Effector memory CD8-positive, alpha-beta T cell (primary cell): ENCODE results near the gene CALML5.

Source experiments
- ATAC-seq: fragments of 150-1000 bp; cut with Tn5 transposase; replicated peaks from 2 replicates; pipeline ENCODE4 v1.10.0; 2021; ENCODE audit warnings: mild to moderate bottlenecking, moderate library complexity
- DNase-seq, 3 experiments: peaks; one replicate each; pipeline ENCODE4 v3.0.0; 2021
- H3K27ac Mint-ChIP-seq, 2 donors: one replicate each; pipeline ENCODE4 v1.8.0; 2022; ENCODE audit warnings: mild to moderate bottlenecking in 2 of 2, mixed read lengths in 2 of 2, moderate library complexity in 2 of 2
- H3K27me3 Mint-ChIP-seq, 2 donors: one replicate each; pipeline ENCODE4 v1.8.0; 2022; ENCODE audit warnings: mixed read lengths in 2 of 2
- H3K36me3 Mint-ChIP-seq: one replicate; pipeline ENCODE4 v1.8.0; 2022; ENCODE audit warnings: mild to moderate bottlenecking, moderate library complexity, mixed read lengths; ENCODE audit not compliant: insufficient read depth
- H3K4me1 Mint-ChIP-seq, 2 donors: one replicate each; pipeline ENCODE4 v1.8.0; 2022; ENCODE audit warnings: low read depth in 2 of 2, mixed read lengths in 2 of 2
- H3K4me3 Mint-ChIP-seq, 2 donors: one replicate each; pipeline ENCODE4 v1.8.0; 2022; ENCODE audit warnings: mild to moderate bottlenecking in 2 of 2, mixed read lengths in 2 of 2, moderate library complexity in 2 of 2
- H3K9me3 Mint-ChIP-seq, 2 donors: one replicate each; pipeline ENCODE4 v1.8.0; 2022; ENCODE audit warnings: mixed read lengths in 2 of 2

CALML5 gene

GRCh38 chr10:5506751-5507648 lies 7.6 kb upstream of the CALML5 start:
- no peak overlapping the region for H3K27ac Mint-ChIP-seq
- DNase-seq (no peak), ATAC-seq (no peak)
- H3K9me3 Mint-ChIP-seq = no peaks in the 10 kb centered on the region
- H3K4me1 Mint-ChIP-seq = no peaks in the 10 kb centered on the region
- peaks cover 41 to 85% of the 10 kb centered on the region in 2 donors for H3K27me3 Mint-ChIP-seq
- H3K4me3 Mint-ChIP-seq = no peak overlapping the region
- peaks cover 3% of the 10 kb centered on the region for H3K36me3 Mint-ChIP-seq

GRCh38 chr10:5506246-5506645 lies 6.9 kb upstream of the CALML5 start:
- no peak for DNase-seq
- H3K9me3 Mint-ChIP-seq = no peaks in the 10 kb centered on the region
- H3K4me3 Mint-ChIP-seq = no peak overlapping the region
- H3K27me3 Mint-ChIP-seq = peaks cover 39 to 77% of the 10 kb centered on the region in 2 donors
- H3K36me3 Mint-ChIP-seq = peaks cover 3% of the 10 kb centered on the region
- H3K4me1 Mint-ChIP-seq = no peaks in the 10 kb centered on the region
- no peak overlapping the region for H3K27ac Mint-ChIP-seq
- no peak for ATAC-seq

- no peaks in the 10 kb centered on the region for H3K4me1 Mint-ChIP-seq
- no peak overlapping the region for H3K27ac Mint-ChIP-seq
- DNase-seq = no peak
- H3K27me3 Mint-ChIP-seq = peaks cover 36 to 76% of the 10 kb centered on the region in 2 donors
- no peak for ATAC-seq
- H3K4me3 Mint-ChIP-seq = no peak overlapping the region
- H3K36me3 Mint-ChIP-seq = peaks cover 3% of the 10 kb centered on the region
- no peaks in the 10 kb centered on the region for H3K9me3 Mint-ChIP-seq
These were observed 5.0 kb upstream of the CALML5 start for GRCh38 chr10:5504146-5505072.

GRCh38 chr10:5503477-5503835 lies 4.1 kb upstream of the CALML5 start:
- H3K9me3 Mint-ChIP-seq = no peaks in the 10 kb centered on the region
- no peak overlapping the region for H3K27ac Mint-ChIP-seq
- no peak for DNase-seq
- no peak overlapping the region for H3K4me3 Mint-ChIP-seq
- no peak for ATAC-seq
- H3K36me3 Mint-ChIP-seq = no peaks in the 10 kb centered on the region
- H3K4me1 Mint-ChIP-seq = no peaks in the 10 kb centered on the region
- H3K27me3 Mint-ChIP-seq = peaks cover 36 to 67% of the 10 kb centered on the region in 2 donors

GRCh38 chr10:5502571-5503476 lies 3.5 kb upstream of the CALML5 start:
- Mint-ChIP-seq H3K4me1 (no peaks in the 10 kb centered on the region), H3K27me3 (peaks cover 36 to 60% of the 10 kb centered on the region in 2 donors), H3K4me3 (no peak overlapping the region), H3K36me3 (no peaks in the 10 kb centered on the region), H3K9me3 (no peaks in the 10 kb centered on the region), H3K27ac (no peak overlapping the region)
- DNase-seq = no peak
- ATAC-seq = no peak

- Mint-ChIP-seq H3K9me3 (no peaks in the 10 kb centered on the region), H3K27ac (no peak overlapping the region), H3K4me1 (no peaks in the 10 kb centered on the region), H3K4me3 (no peak overlapping the region), H3K27me3 (peaks cover 36 to 53% of the 10 kb centered on the region in 2 donors), H3K36me3 (no peaks in the 10 kb centered on the region)
- ATAC-seq (no peak), DNase-seq (no peak)
These were observed 2.7 kb upstream of the CALML5 start for GRCh38 chr10:5502061-5502521.

- Mint-ChIP-seq H3K36me3 (no peaks in the 10 kb centered on the region), H3K9me3 (no peaks in the 10 kb centered on the region), H3K4me1 (no peaks in the 10 kb centered on the region), H3K4me3 (no peak overlapping the region), H3K27me3 (peaks cover 31 to 41% of the 10 kb centered on the region in 2 donors), H3K27ac (no peak overlapping the region)
- DNase-seq (no peak), ATAC-seq (no peak)
These were observed 1.5 kb upstream of the CALML5 start for GRCh38 chr10:5500910-5501309.

GRCh38 chr10:5500162-5500670 lies 846 bp upstream of the CALML5 start:
- H3K4me3 Mint-ChIP-seq = no peak overlapping the region
- no peaks in the 10 kb centered on the region for H3K4me1 Mint-ChIP-seq
- no peaks in the 10 kb centered on the region for H3K9me3 Mint-ChIP-seq
- H3K27me3 Mint-ChIP-seq = peaks cover 28 to 35% of the 10 kb centered on the region in 2 donors
- no peaks in the 10 kb centered on the region for H3K36me3 Mint-ChIP-seq
- DNase-seq (no peak), ATAC-seq (no peak)
- no peak overlapping the region for H3K27ac Mint-ChIP-seq

GRCh38 chr10:5498791-5499492 lies 428 bp downstream of the CALML5 start:
- Mint-ChIP-seq H3K27ac (no peak overlapping the region), H3K9me3 (no peaks in the 10 kb centered on the region), H3K4me3 (no peak overlapping the region), H3K4me1 (no peaks in the 10 kb centered on the region), H3K36me3 (no peaks in the 10 kb centered on the region), H3K27me3 (peaks cover 19 to 25% of the 10 kb centered on the region in 2 donors)
- ATAC-seq (no peak), DNase-seq (no peak)

GRCh38 chr10:5497948-5498730 lies 1.2 kb downstream of the CALML5 start:
- Mint-ChIP-seq H3K36me3 (no peaks in the 10 kb centered on the region), H3K4me1 (no peaks in the 10 kb centered on the region), H3K27ac (no peak overlapping the region), H3K4me3 (no peak overlapping the region), H3K9me3 (no peaks in the 10 kb centered on the region), H3K27me3 (peaks cover 12 to 17% of the 10 kb centered on the region in 2 donors)
- ATAC-seq (no peak), DNase-seq (no peak)

GRCh38 chr10:5497289-5497688 lies 2.1 kb downstream of the CALML5 start:
- Mint-ChIP-seq H3K9me3 (no peaks in the 10 kb centered on the region), H3K4me3 (no peak overlapping the region), H3K27me3 (peaks cover 5 to 17% of the 10 kb centered on the region in 2 donors), H3K36me3 (no peaks in the 10 kb centered on the region), H3K27ac (no peak overlapping the region), H3K4me1 (no peaks in the 10 kb centered on the region)
- DNase-seq (no peak), ATAC-seq (no peak)
